HepG2 (cell line): ENCODE data around the gene MTRF1. TPM values are rescaled to one million over a fixed set of nuclear protein-coding genes. Genes with fewer than 3 reads are reported as not detected.

ENCODE experiments used
- AGO1 ChIP-seq: fragments of 200-400 bp; formaldehyde crosslinking; IDR thresholded peaks from 2 replicates; pipeline ENCODE4 v1.6.1; 2017; ENCODE audit warnings: mild to moderate bottlenecking, low read depth, low read length, moderate library complexity; ENCODE audit not compliant: poor library complexity, severe bottlenecking
- ATF7 ChIP-seq, 2 experiments: fragments of 450-650 bp in 1 of 2; sonication (generic) in 1 of 2; formaldehyde crosslinking in 1 of 2; IDR thresholded peaks; 2 replicates each; pipeline versions ENCODE4 v1.4.0 to v1.6.1; 2016 to 2020; ENCODE audit warnings: antibody characterized with exemption in 1 of 2, mild to moderate bottlenecking in 1 of 2, missing genetic modification reagents in 1 of 2
- CHD4 ChIP-seq: fragments of 200-600 bp; sonication (generic); IDR thresholded peaks from 2 replicates; pipeline ENCODE4 v1.7.0; 2017; ENCODE audit warnings: mild to moderate bottlenecking, low read length, borderline replicate concordance
- ELF1 ChIP-seq: sonication (generic); formaldehyde crosslinking; IDR thresholded peaks from 2 replicates; pipeline ENCODE4 v1.4.0; 2020; ENCODE audit warnings: missing genetic modification reagents
- ETV6 ChIP-seq: sonication (generic); formaldehyde crosslinking; conservative IDR thresholded peaks from 2 replicates; pipeline ENCODE4 v1.4.0; 2020; ENCODE audit warnings: missing genetic modification reagents
- FOXA3 ChIP-seq: IDR thresholded peaks from 2 replicates; pipeline ENCODE4 v1.6.1; 2016; ENCODE audit warnings: missing genetic modification reagents, missing compliant biosample characterization
- GLI4 ChIP-seq: sonication (generic); formaldehyde crosslinking; IDR thresholded peaks from 2 replicates; pipeline ENCODE4 v1.5.1; 2020; ENCODE audit warnings: missing genetic modification reagents, mild to moderate bottlenecking, moderate library complexity, borderline replicate concordance
- ISL2 ChIP-seq: sonication (generic); formaldehyde crosslinking; IDR thresholded peaks from 2 replicates; pipeline ENCODE4 v1.5.0; 2020; ENCODE audit warnings: missing genetic modification reagents
- MAF1 ChIP-seq: sonication (generic); formaldehyde crosslinking; IDR thresholded peaks from 2 replicates; pipeline ENCODE4 v1.5.0; 2020; ENCODE audit warnings: missing genetic modification reagents, borderline replicate concordance
- NFYB ChIP-seq: sonication (generic); formaldehyde crosslinking; IDR thresholded peaks from 2 replicates; pipeline ENCODE4 v1.4.0; 2020; ENCODE audit warnings: missing genetic modification reagents
- PAF1 ChIP-seq: IDR thresholded peaks from 2 replicates; pipeline ENCODE4 v1.6.1; 2016; ENCODE audit warnings: missing genetic modification reagents, missing compliant biosample characterization
- PATZ1 ChIP-seq: sonication (generic); formaldehyde crosslinking; IDR thresholded peaks from 2 replicates; pipeline ENCODE4 v1.4.0; 2020; ENCODE audit warnings: missing genetic modification reagents
- PHF21A ChIP-seq: sonication (generic); formaldehyde crosslinking; IDR thresholded peaks from 2 replicates; pipeline ENCODE4 v1.5.0; 2020; ENCODE audit warnings: mild to moderate bottlenecking, missing genetic modification reagents
- SATB2 ChIP-seq: sonication (generic); formaldehyde crosslinking; IDR thresholded peaks from 2 replicates; pipeline ENCODE4 v1.5.0; 2020; ENCODE audit warnings: missing genetic modification reagents
- SETDB1 ChIP-seq: sonication (generic); formaldehyde crosslinking; IDR thresholded peaks from 2 replicates; pipeline ENCODE4 v1.5.1; 2020; ENCODE audit warnings: missing genetic modification reagents, mild to moderate bottlenecking, borderline replicate concordance
- SRY ChIP-seq: sonication (generic); formaldehyde crosslinking; IDR thresholded peaks from 2 replicates; pipeline ENCODE4 v1.8.0; 2022; ENCODE audit warnings: mild to moderate bottlenecking, missing genetic modification reagents
- TOPORS ChIP-seq: sonication (generic); formaldehyde crosslinking; IDR thresholded peaks from 2 replicates; pipeline ENCODE4 v1.8.0; 2023; ENCODE audit warnings: mild to moderate bottlenecking, missing genetic modification reagents
- YEATS4 ChIP-seq: sonication (generic); formaldehyde crosslinking; IDR thresholded peaks from 2 replicates; pipeline ENCODE4 v1.4.0; 2020; ENCODE audit warnings: missing genetic modification reagents, borderline replicate concordance
- ZNF180 ChIP-seq: sonication (generic); formaldehyde crosslinking; IDR thresholded peaks from 2 replicates; pipeline ENCODE4 v1.4.0; 2020; ENCODE audit warnings: low read depth, missing genetic modification reagents, borderline replicate concordance
- ZNF24 ChIP-seq: fragments of 450-650 bp; IDR thresholded peaks from 2 replicates; pipeline ENCODE4 v1.6.1; 2017; ENCODE audit warnings: antibody characterized with exemption, mild to moderate bottlenecking
- ZNF670 ChIP-seq: sonication (generic); formaldehyde crosslinking; IDR thresholded peaks from 2 replicates; pipeline ENCODE4 v1.8.0; 2022; ENCODE audit warnings: mild to moderate bottlenecking, missing genetic modification reagents, borderline replicate concordance
- ZNF850 ChIP-seq: sonication (generic); formaldehyde crosslinking; conservative IDR thresholded peaks from 2 replicates; pipeline ENCODE4 v1.9.0; 2021; ENCODE audit warnings: mild to moderate bottlenecking, missing genetic modification reagents
- polyA plus RNA-seq, 8 experiments: library from polyadenylated mRNA; depleted of rRNA in 3 of 8; stranded (reverse) in 7 of 8; unstranded in 1 of 8; fragments of >200 nt; fragmentation: Illumina TruSeq in 4 of 8; extraction: Trizol in 4 of 8; gene quantifications; 2 replicates each; pipeline versions ENCODE4 v1.2.1 to v1.2.3, GENCODE V29; 2011 to 2016; ENCODE audit warnings: low read depth in 4 of 8, missing spikeins in 1 of 8, mixed read lengths in 1 of 8; ENCODE audit not compliant: insufficient read depth in 1 of 8
- total RNA-seq, 5 experiments: library from RNA; depleted of rRNA; stranded (reverse); fragments of >200 nt; fragmentation: Illumina TruSeq; extraction: Trizol; gene quantifications; 2 replicates each; pipeline ENCODE4 v1.2.3, GENCODE V29; 2016; ENCODE audit warnings: low read depth in 1 of 5
- TF ChIP-seq, protein P1 (sequence below): sonication (generic); formaldehyde crosslinking; IDR thresholded peaks from 2 replicates; pipeline ENCODE4 v1.8.0; 2022; ENCODE audit warnings: missing genetic modification reagents, mild to moderate bottlenecking, borderline replicate concordance

MTRF1 gene
- total and polyA plus RNA-seq, 2 of the 13 experiments (the other 11 are each of a cell fraction or from before 2014, with no cell fraction given), result 21.6 to 27.2 TPM

- TF ChIP-seq ATF7 (IDR thresholded peaks at IDR 0.05) (no peak), ATF7 (CRISPR knock-in tag; IDR thresholded peaks at IDR 0.05) (no peak), PATZ1 (CRISPR knock-in tag) (peak; percentile 68; the same call in 1 of the 2 replicates), FOXA3 (no peak), AGO1 (no peak), ZNF180 (CRISPR knock-in tag) (no peak), SETDB1 (CRISPR knock-in tag) (no peak), CHD4 (no peak), ELF1 (CRISPR knock-in tag) (no peak), GLI4 (no peak), ZNF850 (CRISPR knock-in tag) (no peak), ISL2 (CRISPR knock-in tag) (peak; percentile 59; the same call in 1 of the 2 replicates), ZNF670 (CRISPR knock-in tag) (no peak; the same call in 1 of the 2 replicates), SRY (CRISPR knock-in tag) (0 out of 2 replicates have a peak, but pooled peaks have one; percentile 58), SATB2 (no peak), TOPORS (no peak), YEATS4 (CRISPR knock-in tag) (no peak; the same call in 1 of the 2 replicates), MAF1 (CRISPR knock-in tag) (no peak), PHF21A (CRISPR knock-in tag) (peak; percentile 14; the same call in 1 of the 2 replicates), NFYB (CRISPR knock-in tag) (no peak), PAF1 (CRISPR knock-in tag) (no peak), ZNF24 (no peak), ETV6 (CRISPR knock-in tag) (no peak)
- TF ChIP-seq, protein P1, sequence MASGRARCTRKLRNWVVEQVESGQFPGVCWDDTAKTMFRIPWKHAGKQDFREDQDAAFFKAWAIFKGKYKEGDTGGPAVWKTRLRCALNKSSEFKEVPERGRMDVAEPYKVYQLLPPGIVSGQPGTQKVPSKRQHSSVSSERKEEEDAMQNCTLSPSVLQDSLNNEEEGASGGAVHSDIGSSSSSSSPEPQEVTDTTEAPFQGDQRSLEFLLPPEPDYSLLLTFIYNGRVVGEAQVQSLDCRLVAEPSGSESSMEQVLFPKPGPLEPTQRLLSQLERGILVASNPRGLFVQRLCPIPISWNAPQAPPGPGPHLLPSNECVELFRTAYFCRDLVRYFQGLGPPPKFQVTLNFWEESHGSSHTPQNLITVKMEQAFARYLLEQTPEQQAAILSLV (CRISPR knock-in tag), result no peak
These were observed 47.6 kb upstream of the MTRF1 start, which contains the start of gene NAA16 (continued) for GRCh38 chr13:41310963-41311405.
